ENCODE results near the gene TIMP3. TPM values are rescaled to one million over a fixed set of nuclear protein-coding genes. Genes with fewer than 3 reads are reported as not detected.

The TIMP3 gene
- total RNA-seq, 2 donors from 2014 or later: 6.3 to 17.1 TPM

GRCh38 chr22:32903507-32903906, 102.0 kb downstream of the TIMP3 start:
- WGBS, 2 experiments (ENCODE audit: insufficient coverage in 1 of 2, insufficient read length in 1 of 2): 91 to 100% methylated on average over 3 to 5 of the region's 5 CpGs
- Mint-ChIP-seq H3K4me3 (no peak overlapping the region), H3K27me3 (ENCODE audit: insufficient read depth) (no peaks in the 10 kb centered on the region), H3K36me3 (ENCODE audit: low read depth) (no peaks in the 10 kb centered on the region), H3K27ac (no peak overlapping the region), H3K4me1 (peaks cover 2% of the 10 kb centered on the region), H3K9me3 (no peaks in the 10 kb centered on the region)
- TF ChIP-seq, protein P1, sequence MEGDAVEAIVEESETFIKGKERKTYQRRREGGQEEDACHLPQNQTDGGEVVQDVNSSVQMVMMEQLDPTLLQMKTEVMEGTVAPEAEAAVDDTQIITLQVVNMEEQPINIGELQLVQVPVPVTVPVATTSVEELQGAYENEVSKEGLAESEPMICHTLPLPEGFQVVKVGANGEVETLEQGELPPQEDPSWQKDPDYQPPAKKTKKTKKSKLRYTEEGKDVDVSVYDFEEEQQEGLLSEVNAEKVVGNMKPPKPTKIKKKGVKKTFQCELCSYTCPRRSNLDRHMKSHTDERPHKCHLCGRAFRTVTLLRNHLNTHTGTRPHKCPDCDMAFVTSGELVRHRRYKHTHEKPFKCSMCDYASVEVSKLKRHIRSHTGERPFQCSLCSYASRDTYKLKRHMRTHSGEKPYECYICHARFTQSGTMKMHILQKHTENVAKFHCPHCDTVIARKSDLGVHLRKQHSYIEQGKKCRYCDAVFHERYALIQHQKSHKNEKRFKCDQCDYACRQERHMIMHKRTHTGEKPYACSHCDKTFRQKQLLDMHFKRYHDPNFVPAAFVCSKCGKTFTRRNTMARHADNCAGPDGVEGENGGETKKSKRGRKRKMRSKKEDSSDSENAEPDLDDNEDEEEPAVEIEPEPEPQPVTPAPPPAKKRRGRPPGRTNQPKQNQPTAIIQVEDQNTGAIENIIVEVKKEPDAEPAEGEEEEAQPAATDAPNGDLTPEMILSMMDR (conservative IDR thresholded peaks at IDR 0.05): no peak
- no peaks in the 10 kb centered on the region for H3K9me3 ChIP-seq (ENCODE audit: control insufficient read depth, low read length)
- H3K27ac ChIP-seq (ENCODE audit: low read depth, low read length): no peak overlapping the region
- DNase-seq: no peak
- H3K9ac ChIP-seq (ENCODE audit: extremely low read depth, low read length, poor library complexity, severe bottlenecking): no peak overlapping the region
- H3K4me3 ChIP-seq (ENCODE audit: low read length): no peak overlapping the region
- no peaks in the 10 kb centered on the region for H3K4me1 ChIP-seq (ENCODE audit: control insufficient read depth, insufficient read depth, low read length)
- H3K27me3 ChIP-seq (ENCODE audit: control insufficient read depth, insufficient read depth, low read length, poor library complexity, severe bottlenecking): no peaks in the 10 kb centered on the region
- no peaks in the 10 kb centered on the region for H3K36me3 ChIP-seq (ENCODE audit: control insufficient read depth, insufficient read depth, low read length)

DNA sequence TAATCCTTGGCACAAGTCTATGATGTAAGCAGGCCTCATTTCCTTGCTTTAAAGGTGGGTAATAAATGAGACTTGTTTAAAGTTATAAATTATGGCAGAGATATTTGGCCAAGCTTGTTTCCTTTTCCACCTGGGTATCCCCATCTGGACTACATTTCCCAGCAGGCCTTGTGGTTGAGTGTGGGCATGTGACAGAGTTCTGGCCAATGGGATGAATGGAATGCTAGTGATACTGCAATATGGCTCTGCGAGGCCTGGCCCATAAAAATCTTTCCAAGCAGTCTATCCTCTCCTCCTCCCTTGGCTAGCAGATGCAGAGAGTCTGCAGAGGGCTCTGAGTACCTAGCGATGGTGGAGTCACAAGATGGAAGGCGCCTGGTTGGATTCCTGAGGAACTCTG, 102.5 kb downstream of the TIMP3 start:
- Histone ChIP-seq H3K9me3 (ENCODE audit: control insufficient read depth, low read length) (no peaks in the 10 kb centered on the region), H3K36me3 (ENCODE audit: control insufficient read depth, insufficient read depth, low read length) (no peaks in the 10 kb centered on the region), H3K4me1 (ENCODE audit: control insufficient read depth, insufficient read depth, low read length) (no peaks in the 10 kb centered on the region), H3K9ac (ENCODE audit: extremely low read depth, low read length, poor library complexity, severe bottlenecking) (no peak overlapping the region), H3K27me3 (ENCODE audit: control insufficient read depth, insufficient read depth, low read length, poor library complexity, severe bottlenecking) (no peaks in the 10 kb centered on the region), H3K27ac (ENCODE audit: low read depth, low read length) (no peak overlapping the region), H3K4me3 (ENCODE audit: low read length) (no peak overlapping the region)
- Mint-ChIP-seq H3K27me3 (ENCODE audit: insufficient read depth) (no peaks in the 10 kb centered on the region), H3K27ac (no peak overlapping the region), H3K4me1 (peaks cover 2% of the 10 kb centered on the region), H3K36me3 (ENCODE audit: low read depth) (no peaks in the 10 kb centered on the region), H3K4me3 (no peak overlapping the region), H3K9me3 (no peaks in the 10 kb centered on the region)
- DNase-seq: peak; percentile 84
- 91 to 100% methylated on average over 3 of the region's 3 CpGs for WGBS, 2 experiments (ENCODE audit: insufficient coverage in 1 of 2, insufficient read length in 1 of 2)
- TF ChIP-seq, protein P1 (conservative IDR thresholded peaks at IDR 0.05): no peak

- no peaks in the 10 kb centered on the region for H3K9me3 ChIP-seq (ENCODE audit: control insufficient read depth, low read length)
- Mint-ChIP-seq H3K36me3 (ENCODE audit: low read depth) (no peaks in the 10 kb centered on the region), H3K4me1 (peaks cover 2% of the 10 kb centered on the region), H3K27ac (no peak overlapping the region), H3K9me3 (no peaks in the 10 kb centered on the region), H3K4me3 (no peak overlapping the region), H3K27me3 (ENCODE audit: insufficient read depth) (peaks cover 5% of the 10 kb centered on the region)
- H3K4me3 ChIP-seq (ENCODE audit: low read length): no peak overlapping the region
- H3K4me1 ChIP-seq (ENCODE audit: control insufficient read depth, insufficient read depth, low read length): no peaks in the 10 kb centered on the region
- TF ChIP-seq, protein P1 (conservative IDR thresholded peaks at IDR 0.05): no peak
- no peak overlapping the region for H3K27ac ChIP-seq (ENCODE audit: low read depth, low read length)
- peak; percentile 44 for DNase-seq
- peaks cover 9% of the 10 kb centered on the region for H3K27me3 ChIP-seq (ENCODE audit: control insufficient read depth, insufficient read depth, low read length, poor library complexity, severe bottlenecking)
- H3K9ac ChIP-seq (ENCODE audit: extremely low read depth, low read length, poor library complexity, severe bottlenecking): no peak overlapping the region
- no peaks in the 10 kb centered on the region for H3K36me3 ChIP-seq (ENCODE audit: control insufficient read depth, insufficient read depth, low read length)
- 97 to 100% methylated on average over 3 of the region's 3 CpGs for WGBS, 2 experiments (ENCODE audit: insufficient coverage in 1 of 2, insufficient read length in 1 of 2)
Measured at GRCh38 chr22:32905400-32905799, 103.9 kb downstream of the TIMP3 start.
